Activated CD8-positive, alpha-beta memory T cell treated with anti-CD3 and anti-CD28 coated beads for 36 hours (primary cell): Measurements from ENCODE around the gene RBM19. TPM values are rescaled to one million over a fixed set of nuclear protein-coding genes. Genes with fewer than 3 reads are reported as not detected.

Experiments used
- CTCF ChIA-PET: fragments of 350-600 bp; sonication (Branson Sonifier 250); formaldehyde crosslinking; loops from one replicate; lab custom pipeline; 2021; ENCODE audit warnings: antibody characterized with exemption; lab: Charles Lee
- POLR2A ChIA-PET: fragments of 350-600 bp; sonication (Branson Sonifier 250); formaldehyde crosslinking; loops from one replicate; lab custom pipeline; 2021; ENCODE audit warnings: antibody characterized with exemption; lab: Charles Lee
- total RNA-seq, 2 experiments: library from RNA; stranded (reverse); gene quantifications; one replicate each; pipeline ENCODE4 v1.2.3, GENCODE V29; 2021

Gene RBM19
- total RNA-seq, 2 experiments from 2014 or later = 98.0 to 103 TPM

- CTCF ChIA-PET = interaction anchor here (1.1 kb wide), 1 partner anchor 541 kb away, joined by 4 read pairs; no protein-coding TSS in a partner anchor
- POLR2A ChIA-PET = no interaction called here
Measured at GRCh38 chr12:113967368-113967767, 1.2 kb upstream of the RBM19 start.

- POLR2A ChIA-PET = no interaction called here
Measured at GRCh38 chr12:113962733-113963132, 3.4 kb downstream of the RBM19 start.

GRCh38 chr12:113961921-113962710 is 4.0 kb downstream of the RBM19 start:
- ChIA-PET CTCF (interaction anchor here (1.1 kb wide), 1 partner anchor 18 kb away, joined by 4 read pairs; no protein-coding TSS in a partner anchor), POLR2A (interaction anchor here (0.6 to 1.1 kb wide), 2 partner anchors 14 to 25 kb away, joined by 3 read pairs; no protein-coding TSS in a partner anchor)

More at GRCh38 chr12:113962733-113963132, 3.4 kb downstream of the RBM19 start:
- CTCF ChIA-PET = interaction anchor here (1.1 kb wide), 1 partner anchor 18 kb away, joined by 4 read pairs; no protein-coding TSS in a partner anchor

- ChIA-PET POLR2A (no interaction called here), CTCF (no interaction called here)
Measured at GRCh38 chr12:113960030-113960429, 6.1 kb downstream of the RBM19 start.

- POLR2A ChIA-PET = no interaction called here
- CTCF ChIA-PET = no interaction called here
Measured at GRCh38 chr12:113959096-113959495, 7.0 kb downstream of the RBM19 start.

- ChIA-PET POLR2A (no interaction called here), CTCF (interaction anchor here (1.0 kb wide), 1 partner anchor 8 kb away, joined by 6 read pairs; the partner anchor contains the start of gene RBM19)
Measured at GRCh38 chr12:113958108-113958507, 8.0 kb downstream of the RBM19 start.

GRCh38 chr12:113957627-113958026 is 8.5 kb downstream of the RBM19 start:
- ChIA-PET CTCF (interaction anchor here (1.0 kb wide), 1 partner anchor 9 kb away, joined by 6 read pairs; the partner anchor contains the start of gene RBM19), POLR2A (no interaction called here)

GRCh38 chr12:113955109-113955970 is 10.8 kb downstream of the RBM19 start:
- ChIA-PET CTCF (no interaction called here), POLR2A (no interaction called here)

- ChIA-PET POLR2A (no interaction called here), CTCF (no interaction called here)
Measured at GRCh38 chr12:113954547-113954946, 11.6 kb downstream of the RBM19 start.

GRCh38 chr12:113950873-113951272 is 15.3 kb downstream of the RBM19 start:
- ChIA-PET POLR2A (no interaction called here), CTCF (no interaction called here)

- ChIA-PET POLR2A (no interaction called here), CTCF (no interaction called here)
Measured at GRCh38 chr12:113949321-113950305, 16.5 kb downstream of the RBM19 start.

- POLR2A ChIA-PET = interaction anchor here (0.9 kb wide), 1 partner anchor 13 kb away, joined by 3 read pairs; no protein-coding TSS in a partner anchor
- CTCF ChIA-PET = no interaction called here
Measured at GRCh38 chr12:113948151-113948914, 17.8 kb downstream of the RBM19 start.

- ChIA-PET CTCF (no interaction called here), POLR2A (no interaction called here)
Measured at GRCh38 chr12:113946175-113946574, 19.9 kb downstream of the RBM19 start.

- ChIA-PET CTCF (no interaction called here), POLR2A (no interaction called here)
Measured at GRCh38 chr12:113945174-113946173, 20.7 kb downstream of the RBM19 start.

GRCh38 chr12:113942209-113942608 is 23.9 kb downstream of the RBM19 start:
- ChIA-PET CTCF (no interaction called here), POLR2A (no interaction called here)

- ChIA-PET CTCF (no interaction called here), POLR2A (interaction anchor here (0.5 kb wide), 1 partner anchor 18 kb away, joined by 3 read pairs; no protein-coding TSS in a partner anchor)
Measured at GRCh38 chr12:113941208-113941486, 25.0 kb downstream of the RBM19 start.
